ENCODE results near the gene GHITM. TPM values are rescaled to one million over a fixed set of nuclear protein-coding genes. Genes with fewer than 3 reads are reported as not detected.
A peak's percentile ranks its signal among the peaks of the same experiment; 100 is the strongest.
"Not testable (repeated sequence)": the region's sequence is repeated elsewhere in the genome, so short reads cannot be mapped to it uniquely, and the experiment has no call there.

Gene GHITM
- 162 TPM for total RNA-seq

GRCh38 chr10:84139126-84140035, at the start of gene GHITM:
GHITM (plus strand) TSS chr10:84139509; CDS start chr10:84141501, 1,992 bp downstream.
- DNase-seq (ENCODE audit: low spot score) (peak; percentile 99), ATAC-seq (peak; percentile 95)

- ATAC-seq (peak; percentile 40), DNase-seq (ENCODE audit: low spot score) (no peak)
These were observed 43.4 kb upstream of the GHITM start for GRCh38 chr10:84095811-84096497.

- no peak for ATAC-seq
- DNase-seq (ENCODE audit: low spot score), result no peak
These were observed 41.4 kb upstream of the GHITM start for GRCh38 chr10:84097787-84098353.

GRCh38 chr10:84098667-84099066, 40.6 kb upstream of the GHITM start:
- no peak for DNase-seq (ENCODE audit: low spot score)
- no peak for ATAC-seq

GRCh38 chr10:84101042-84101441, 38.3 kb upstream of the GHITM start:
- DNase-seq (ENCODE audit: low spot score) (no peak), ATAC-seq (no peak)

GRCh38 chr10:84108797-84109196, 30.5 kb upstream of the GHITM start:
- ATAC-seq (no peak), DNase-seq (ENCODE audit: low spot score) (no peak)

- not testable (repeated sequence) for ATAC-seq; DNase-seq (ENCODE audit: low spot score)
These were observed 29.5 kb upstream of the GHITM start for GRCh38 chr10:84109772-84110171.

- DNase-seq (ENCODE audit: low spot score); ATAC-seq: not testable (repeated sequence)
These were observed 25.8 kb upstream of the GHITM start for GRCh38 chr10:84113468-84113867.

GRCh38 chr10:84114088-84114667, 25.1 kb upstream of the GHITM start:
- ATAC-seq (no peak), DNase-seq (ENCODE audit: low spot score) (no peak)

- not testable (repeated sequence) for DNase-seq (ENCODE audit: low spot score); ATAC-seq
These were observed 22.1 kb upstream of the GHITM start for GRCh38 chr10:84117204-84117603.

- DNase-seq (ENCODE audit: low spot score), result no peak
- ATAC-seq, result no peak
These were observed 21.5 kb upstream of the GHITM start for GRCh38 chr10:84117686-84118394.

GRCh38 chr10:84118395-84119006, 20.8 kb upstream of the GHITM start:
- ATAC-seq (no peak), DNase-seq (ENCODE audit: low spot score) (no peak)

- ATAC-seq (no peak), DNase-seq (ENCODE audit: low spot score) (no peak)
These were observed 15.9 kb upstream of the GHITM start for GRCh38 chr10:84123362-84123761.

- ATAC-seq, result not testable (repeated sequence)
These were observed 13.2 kb upstream of the GHITM start for GRCh38 chr10:84125910-84126784.

GRCh38 chr10:84126785-84127167, 12.5 kb upstream of the GHITM start:
- DNase-seq (ENCODE audit: low spot score) (no peak), ATAC-seq (no peak)

More at GRCh38 chr10:84125910-84126784, 13.2 kb upstream of the GHITM start:
- not testable (repeated sequence) for DNase-seq (ENCODE audit: low spot score)

- DNase-seq (ENCODE audit: low spot score) (no peak), ATAC-seq (no peak)
These were observed 3.5 kb upstream of the GHITM start for GRCh38 chr10:84135836-84136235.

- DNase-seq (ENCODE audit: low spot score), result no peak
- ATAC-seq, result no peak
These were observed 1.5 kb upstream of the GHITM start for GRCh38 chr10:84137811-84138210.

GRCh38 chr10:84138478-84139125, 707 bp upstream of the GHITM start:
- no peak for DNase-seq (ENCODE audit: low spot score)
- peak; percentile 37 for ATAC-seq

GRCh38 chr10:84140036-84140379, 699 bp downstream of the GHITM start:
- ATAC-seq (peak; percentile 50), DNase-seq (ENCODE audit: low spot score) (no peak)

Data from left lobe of liver (tissue), 2 donors.